22Rv1 (cell line): ENCODE measurements around the gene TSPAN9.

ENCODE experiments used
- H3K27ac ChIP-seq: fragments of 450-650 bp; 2 replicates; pipeline ENCODE4 v1.5.1; 2017
- CTCF ChIP-seq: fragments of 450-650 bp; IDR thresholded peaks from 2 replicates; pipeline ENCODE4 v1.5.1; 2017; ENCODE audit warnings: mild to moderate bottlenecking
- ZFX ChIP-seq: fragments of 450-650 bp; IDR thresholded peaks from 2 replicates; pipeline ENCODE4 v1.6.1; 2017; ENCODE audit warnings: antibody characterized with exemption, borderline replicate concordance

TSPAN9 gene

DNA sequence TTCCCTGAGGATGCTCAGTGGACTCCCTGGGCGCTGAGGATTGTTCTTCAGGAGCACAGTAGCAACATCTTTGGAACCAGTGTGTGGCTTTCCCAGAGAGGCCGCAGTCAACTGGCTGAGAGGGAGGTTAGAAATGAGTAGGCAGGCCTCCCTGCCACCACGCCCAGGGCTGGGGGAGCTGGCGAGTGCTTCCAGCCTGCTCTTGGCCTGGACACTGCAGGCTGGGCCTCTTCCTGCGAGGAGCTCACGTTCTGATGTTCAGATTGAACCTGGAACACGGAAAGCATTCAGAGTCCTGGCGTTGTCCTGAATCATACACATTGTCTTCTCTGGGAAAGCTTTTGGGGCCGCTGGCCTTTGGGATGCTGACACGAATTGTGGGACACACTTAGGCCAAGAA, 15.6 kb downstream of the TSPAN9 start:
- TF ChIP-seq CTCF: no peak
- no peak for TF ChIP-seq ZFX
- H3K27ac ChIP-seq: no peak overlapping the region

- no peak for TF ChIP-seq CTCF
- no peak for TF ChIP-seq ZFX
- H3K27ac ChIP-seq: no peak overlapping the region
These were observed 20.1 kb downstream of the TSPAN9 start for GRCh38 chr12:3097186-3097804.

GRCh38 chr12:3097836-3098235, 20.7 kb downstream of the TSPAN9 start:
- no peak overlapping the region for H3K27ac ChIP-seq
- TF ChIP-seq ZFX (no peak), CTCF (no peak)

- TF ChIP-seq ZFX (no peak), CTCF (no peak)
- H3K27ac ChIP-seq: no peak overlapping the region
These were observed 21.3 kb downstream of the TSPAN9 start for GRCh38 chr12:3098436-3098835.

- H3K27ac ChIP-seq: no peak overlapping the region
- TF ChIP-seq ZFX: no peak
- no peak for TF ChIP-seq CTCF
These were observed 22.0 kb downstream of the TSPAN9 start for GRCh38 chr12:3099146-3099545.

- TF ChIP-seq CTCF (no peak), ZFX (no peak)
- no peak overlapping the region for H3K27ac ChIP-seq
These were observed 24.3 kb downstream of the TSPAN9 start for GRCh38 chr12:3101309-3102024.

- no peak overlapping the region for H3K27ac ChIP-seq
- TF ChIP-seq ZFX (no peak), CTCF (no peak)
These were observed 25.7 kb downstream of the TSPAN9 start for GRCh38 chr12:3102771-3103410.
